Measurements from ENCODE around the gene FOXF1.

- no peak for TF ChIP-seq MAX (IDR thresholded peaks at IDR 0.05)
- no peak for TF ChIP-seq CHD4 (IDR thresholded peaks at IDR 0.05; ENCODE audit: borderline replicate concordance)
- no peak for TF ChIP-seq RAD21 (conservative IDR thresholded peaks at IDR 0.05 in 1 of 2, IDR thresholded peaks at IDR 0.05 in 1 of 2)
- TF ChIP-seq USF2 (IDR thresholded peaks at IDR 0.05), result no peak
- TF ChIP-seq JUN (IDR thresholded peaks at IDR 0.05), result no peak
- TF ChIP-seq JUNB (IDR thresholded peaks at IDR 0.05), result no peak
- no peak for TF ChIP-seq EP300 (IDR thresholded peaks at IDR 0.05)
- no peak for TF ChIP-seq CTCF (IDR thresholded peaks at IDR 0.05)
- no peak for TF ChIP-seq HOXA7 (CRISPR knock-in tag; IDR thresholded peaks at IDR 0.05)
- TF ChIP-seq CEBPB (IDR thresholded peaks at IDR 0.05), result no peak
Measured at GRCh38 chr16:86550281-86550680, 40.0 kb downstream of the FOXF1 start.
